ENCODE data around the gene UGT1A1.

The UGT1A1 gene

DNA sequence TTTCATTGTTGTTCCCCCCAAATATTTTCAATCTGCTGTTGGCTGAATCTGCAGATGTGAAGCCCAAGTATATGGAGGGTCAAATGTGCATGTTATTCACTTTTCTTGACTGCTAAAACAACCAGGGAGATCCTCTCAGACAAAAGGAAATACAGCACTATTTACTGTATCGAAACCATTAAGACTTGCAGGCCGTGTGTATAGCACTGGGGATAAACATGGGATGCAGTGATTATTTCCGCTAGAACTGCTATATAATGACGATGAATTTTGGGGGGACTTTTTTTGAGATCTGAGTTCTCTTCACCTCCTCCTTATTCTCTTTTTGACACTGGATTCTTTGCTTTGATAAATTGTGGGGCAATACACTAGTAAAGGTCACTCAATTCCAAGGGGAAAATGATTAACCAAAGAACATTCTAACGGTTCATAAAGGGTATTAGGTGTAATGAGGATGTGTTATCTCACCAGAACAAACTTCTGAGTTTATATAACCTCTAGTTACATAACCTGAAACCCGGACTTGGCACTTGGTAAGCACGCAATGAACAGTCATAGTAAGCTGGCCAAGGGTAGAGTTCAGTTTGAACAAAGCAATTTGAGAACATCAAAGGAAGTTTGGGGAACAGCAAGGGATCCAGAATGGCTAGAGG is 3.5 kb upstream of the UGT1A1 start:
- H3K27ac ChIP-seq, result no peak overlapping the region
- DNase-seq (ENCODE audit: low read depth, low spot score), result no peak

DNA sequence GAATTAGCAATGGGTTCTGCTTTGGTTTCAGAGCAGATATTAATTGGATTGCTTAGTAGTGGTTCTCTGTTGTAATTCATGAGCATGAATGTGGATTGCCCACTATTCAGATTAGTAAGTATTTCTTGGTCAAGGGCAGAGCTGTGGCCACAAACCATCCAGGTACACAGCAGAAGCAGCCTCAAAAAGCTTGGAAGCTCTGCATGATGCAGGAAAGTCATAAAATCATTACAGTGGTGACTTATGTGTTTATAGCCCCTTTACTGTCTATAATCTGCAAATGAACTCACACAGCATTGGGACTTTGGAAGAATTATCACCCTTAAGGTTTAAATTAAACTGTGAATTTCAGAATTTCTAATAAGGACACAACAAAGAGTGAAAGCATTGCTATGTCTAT is 1.9 kb upstream of the UGT1A1 start:
- DNase-seq (ENCODE audit: low read depth, low spot score), result no peak
- H3K27ac ChIP-seq, result no peak overlapping the region

DNA sequence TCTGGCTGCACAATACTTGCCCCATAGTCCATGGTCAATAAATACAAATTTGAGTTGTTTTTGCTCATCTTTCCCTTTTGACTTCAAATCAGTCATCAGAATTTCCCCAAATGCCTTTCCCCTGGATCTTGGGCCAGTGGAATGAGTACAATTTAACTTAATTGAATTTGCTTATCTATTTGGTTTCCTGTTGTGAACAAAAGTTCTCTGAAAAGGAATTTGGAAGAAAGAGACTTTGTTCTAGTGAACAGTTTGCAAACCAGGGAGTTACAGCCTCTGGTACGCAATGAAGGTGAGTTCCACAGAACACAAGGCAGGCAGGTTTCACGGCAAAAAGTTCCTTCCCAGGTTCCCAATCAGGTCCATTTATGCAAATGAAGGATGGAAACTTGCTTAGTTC is 1.2 kb upstream of the UGT1A1 start:
- no peak for DNase-seq (ENCODE audit: low read depth, low spot score)
- no peak overlapping the region for H3K27ac ChIP-seq

DNA sequence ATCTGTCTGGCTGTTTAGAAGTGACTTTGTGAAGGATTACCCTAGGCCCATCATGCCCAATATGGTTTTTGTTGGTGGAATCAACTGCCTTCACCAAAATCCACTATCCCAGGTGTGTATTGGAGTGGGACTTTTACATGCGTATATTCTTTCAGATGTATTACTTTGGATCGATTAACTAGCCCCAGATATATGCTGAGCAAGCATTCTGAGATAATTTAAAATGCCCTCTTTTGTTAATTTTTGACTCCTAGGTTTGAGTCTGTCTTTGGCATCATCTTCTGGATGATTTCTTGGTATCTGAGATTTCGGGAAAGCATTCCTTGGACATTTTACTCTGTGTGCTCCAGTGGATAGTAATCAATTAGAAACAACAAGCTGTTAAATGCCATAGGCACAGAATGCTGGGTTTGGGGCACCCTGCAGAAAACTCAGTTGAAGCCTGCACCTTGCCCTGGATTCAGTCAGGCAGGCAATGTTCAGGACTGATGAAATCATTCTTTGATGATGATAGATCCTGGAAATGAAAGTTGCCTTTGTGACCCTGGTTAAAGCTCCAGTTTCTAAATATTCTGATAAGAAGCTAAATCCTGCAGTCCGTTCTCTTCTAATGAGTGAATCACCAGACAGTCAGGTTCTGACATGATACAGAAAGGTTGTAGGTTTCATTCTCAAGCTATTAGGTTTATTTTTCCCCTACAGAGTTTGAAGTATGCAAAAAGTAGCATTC is 1.1 kb downstream of the UGT1A1 start:
- no peak overlapping the region for H3K27ac ChIP-seq
- DNase-seq (ENCODE audit: low read depth, low spot score), result peak; percentile 24

DNA sequence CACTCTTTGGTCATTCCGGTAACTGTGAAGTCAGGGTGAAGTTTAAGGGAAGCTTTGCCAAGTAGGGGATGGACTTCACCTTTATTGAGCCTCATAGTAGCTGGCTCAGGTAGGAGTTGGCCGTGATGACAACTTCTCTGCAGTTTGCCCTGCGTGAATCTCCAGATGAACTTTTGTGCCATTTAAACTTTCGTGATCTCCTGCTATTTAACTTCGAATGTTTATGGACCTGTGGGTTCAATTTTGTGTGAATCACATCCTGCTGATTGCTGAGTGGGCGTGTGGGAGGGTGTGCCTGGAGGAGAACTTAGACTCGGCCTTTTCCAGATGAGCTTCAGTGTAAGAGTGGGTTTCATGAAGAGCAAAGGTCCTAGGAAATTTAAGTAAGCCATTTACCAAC is 4.2 kb downstream of the UGT1A1 start:
- peak; percentile 1 for DNase-seq (ENCODE audit: low read depth, low spot score)
- no peak overlapping the region for H3K27ac ChIP-seq

DNA sequence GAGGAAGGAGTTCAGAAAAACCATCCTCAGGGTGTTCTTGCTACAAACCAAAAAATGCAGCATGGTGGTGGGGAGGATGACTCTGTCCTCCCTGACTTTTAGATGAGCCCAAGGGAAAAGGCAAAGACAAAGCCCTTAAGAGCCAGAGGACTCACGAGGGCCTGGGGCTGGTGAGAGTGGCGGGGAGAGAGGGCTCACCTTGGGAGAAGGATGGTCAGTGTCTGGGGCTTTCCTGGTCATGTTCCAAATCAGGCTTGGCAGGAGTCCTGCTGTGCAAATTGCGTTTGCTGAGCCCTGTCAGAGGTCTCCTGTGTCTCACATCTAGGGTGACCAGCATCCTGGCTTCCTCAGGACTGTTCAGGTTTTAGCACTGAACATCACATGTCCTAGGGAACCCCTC is 4.7 kb downstream of the UGT1A1 start:
- no peak for DNase-seq (ENCODE audit: low read depth, low spot score)
- H3K27ac ChIP-seq, result no peak overlapping the region

DNA sequence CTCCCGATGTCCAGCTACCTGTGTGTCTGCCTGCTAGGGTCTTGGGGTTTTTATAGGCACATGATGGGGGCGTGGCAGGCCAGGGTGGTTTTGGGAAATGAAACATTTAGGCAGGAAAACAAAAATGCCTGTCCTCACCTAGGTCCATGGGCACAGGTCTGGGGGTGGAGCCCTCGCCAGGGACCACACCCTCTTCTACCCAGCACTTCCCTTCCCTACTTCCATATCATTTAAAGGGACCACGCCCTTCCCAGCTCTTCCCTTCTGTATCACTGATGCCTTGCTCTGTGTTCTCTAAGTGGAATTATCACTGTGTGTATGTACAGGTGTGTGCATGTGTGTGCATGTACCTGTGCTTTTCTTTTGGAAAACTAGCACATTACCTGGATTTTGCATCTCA is 6.3 kb downstream of the UGT1A1 start:
- no peak for DNase-seq (ENCODE audit: low read depth, low spot score)
- no peak overlapping the region for H3K27ac ChIP-seq

DNA sequence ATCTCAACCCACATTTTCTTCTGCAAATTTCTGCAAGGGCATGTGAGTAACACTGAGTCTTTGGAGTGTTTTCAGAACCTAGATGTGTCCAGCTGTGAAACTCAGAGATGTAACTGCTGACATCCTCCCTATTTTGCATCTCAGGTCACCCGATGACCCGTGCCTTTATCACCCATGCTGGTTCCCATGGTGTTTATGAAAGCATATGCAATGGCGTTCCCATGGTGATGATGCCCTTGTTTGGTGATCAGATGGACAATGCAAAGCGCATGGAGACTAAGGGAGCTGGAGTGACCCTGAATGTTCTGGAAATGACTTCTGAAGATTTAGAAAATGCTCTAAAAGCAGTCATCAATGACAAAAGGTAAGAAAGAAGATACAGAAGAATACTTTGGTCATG is 8.0 kb downstream of the UGT1A1 start:
- H3K27ac ChIP-seq, result no peak overlapping the region
- DNase-seq (ENCODE audit: low read depth, low spot score), result no peak

DNA sequence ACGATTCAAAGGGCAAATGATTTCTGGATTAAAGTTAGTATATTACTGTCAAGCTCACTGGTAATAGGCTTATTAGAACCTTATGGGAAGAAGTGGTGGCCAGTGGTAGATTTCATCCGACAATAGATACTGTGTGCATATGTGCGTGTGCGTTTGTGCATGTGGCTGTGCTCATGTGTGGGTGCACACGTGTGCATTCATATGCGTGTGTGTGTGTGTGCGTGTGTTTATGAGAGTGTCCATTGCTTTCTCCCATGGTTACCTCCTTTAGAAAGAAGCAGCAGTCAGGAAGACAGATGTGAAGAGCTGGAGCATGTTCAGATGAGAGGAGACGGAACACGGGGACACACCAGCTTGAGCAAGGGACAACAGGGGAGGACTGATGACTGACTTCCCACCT is 9.2 kb downstream of the UGT1A1 start:
- H3K27ac ChIP-seq, result no peak overlapping the region
- DNase-seq (ENCODE audit: low read depth, low spot score), result no peak

DNA sequence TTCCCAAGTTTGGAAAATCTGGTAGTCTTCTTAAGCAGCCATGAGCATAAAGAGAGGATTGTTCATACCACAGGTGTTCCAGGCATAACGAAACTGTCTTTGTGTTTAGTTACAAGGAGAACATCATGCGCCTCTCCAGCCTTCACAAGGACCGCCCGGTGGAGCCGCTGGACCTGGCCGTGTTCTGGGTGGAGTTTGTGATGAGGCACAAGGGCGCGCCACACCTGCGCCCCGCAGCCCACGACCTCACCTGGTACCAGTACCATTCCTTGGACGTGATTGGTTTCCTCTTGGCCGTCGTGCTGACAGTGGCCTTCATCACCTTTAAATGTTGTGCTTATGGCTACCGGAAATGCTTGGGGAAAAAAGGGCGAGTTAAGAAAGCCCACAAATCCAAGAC is 12.1 kb downstream of the UGT1A1 start:
- no peak overlapping the region for H3K27ac ChIP-seq
- DNase-seq (ENCODE audit: low read depth, low spot score), result no peak

DNA sequence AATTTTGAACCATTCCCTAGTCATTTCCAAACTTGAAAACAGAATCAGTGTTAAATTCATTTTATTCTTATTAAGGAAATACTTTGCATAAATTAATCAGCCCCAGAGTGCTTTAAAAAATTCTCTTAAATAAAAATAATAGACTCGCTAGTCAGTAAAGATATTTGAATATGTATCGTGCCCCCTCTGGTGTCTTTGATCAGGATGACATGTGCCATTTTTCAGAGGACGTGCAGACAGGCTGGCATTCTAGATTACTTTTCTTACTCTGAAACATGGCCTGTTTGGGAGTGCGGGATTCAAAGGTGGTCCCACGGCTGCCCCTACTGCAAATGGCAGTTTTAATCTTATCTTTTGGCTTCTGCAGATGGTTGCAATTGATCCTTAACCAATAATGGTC is 12.5 kb downstream of the UGT1A1 start:
- DNase-seq (ENCODE audit: low read depth, low spot score), result no peak

DNA sequence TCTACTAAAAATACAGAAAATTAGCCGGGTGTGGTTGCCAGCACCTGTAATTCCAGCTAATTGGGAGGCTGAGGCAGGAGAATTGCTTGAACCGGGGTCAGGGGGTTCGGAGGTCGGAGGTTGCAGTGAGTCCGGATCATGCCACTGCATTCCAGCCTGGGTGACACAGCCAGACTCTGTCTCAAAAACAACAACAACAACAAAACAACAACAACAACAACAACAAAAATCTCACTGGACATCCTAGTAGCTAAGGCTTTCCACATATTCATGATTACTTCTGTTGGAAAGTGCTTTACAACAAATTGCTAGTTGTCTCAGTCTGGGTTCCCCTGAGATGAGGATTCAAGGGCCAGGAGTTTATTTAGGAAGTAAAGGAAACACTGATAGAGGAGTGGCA is 13.8 kb downstream of the UGT1A1 start:
- no peak for DNase-seq (ENCODE audit: low read depth, low spot score)

More for the DNA sequence above, 12.5 kb downstream of the UGT1A1 start:
- no peak overlapping the region for H3K27ac ChIP-seq

DNA sequence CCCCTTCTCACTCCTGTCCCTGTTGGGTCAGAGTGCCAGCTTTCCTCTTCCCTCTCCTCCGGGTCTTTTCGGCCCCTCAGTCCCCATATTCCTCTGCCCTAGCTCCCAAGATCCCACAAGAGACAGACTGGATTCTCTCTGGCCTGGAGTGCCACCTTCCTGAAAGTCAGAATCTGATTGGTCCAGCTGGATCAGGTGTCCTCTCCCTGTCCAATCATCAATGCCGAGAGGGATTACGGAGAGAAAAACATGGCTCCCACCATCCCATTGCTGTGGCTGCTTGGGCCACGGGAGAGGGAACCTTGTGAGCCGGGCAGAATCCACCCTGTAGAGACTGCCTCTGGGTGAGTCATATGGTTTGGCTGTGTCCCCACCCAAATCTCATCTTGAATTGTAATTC is 15.3 kb downstream of the UGT1A1 start:
- H3K27ac ChIP-seq, result no peak overlapping the region
- DNase-seq (ENCODE audit: low read depth, low spot score), result no peak

More for the DNA sequence above, 13.8 kb downstream of the UGT1A1 start:
- no peak overlapping the region for H3K27ac ChIP-seq

DNA sequence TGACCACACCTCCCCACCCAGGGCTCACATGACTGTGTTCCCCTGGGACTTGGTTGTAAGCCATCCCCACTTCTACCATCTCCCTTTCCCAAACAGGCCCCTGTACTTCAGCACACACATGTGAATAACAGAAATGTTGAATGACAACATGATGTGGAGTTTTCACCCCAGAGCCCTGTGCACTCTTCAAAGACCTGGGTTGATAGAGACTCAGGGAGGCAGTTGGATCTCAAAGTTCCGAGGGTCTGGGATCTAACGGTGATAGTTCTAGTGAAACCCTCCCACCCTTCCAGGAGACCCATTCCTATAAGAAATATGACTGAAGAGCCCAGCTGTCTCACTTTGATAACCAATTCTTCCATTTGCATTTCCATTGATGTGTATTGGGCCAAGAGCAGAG is 18.0 kb downstream of the UGT1A1 start, which contains the start of gene MROH2A:
TSS of gene MROH2A (plus strand) at position 301 of the 400 bp plus-strand sequence. CDS start 1,029 bp downstream, outside the sequence.
- H3K27ac ChIP-seq, result no peak within 1 kb of the TSS
- no peak for DNase-seq (ENCODE audit: low read depth, low spot score)

DNA sequence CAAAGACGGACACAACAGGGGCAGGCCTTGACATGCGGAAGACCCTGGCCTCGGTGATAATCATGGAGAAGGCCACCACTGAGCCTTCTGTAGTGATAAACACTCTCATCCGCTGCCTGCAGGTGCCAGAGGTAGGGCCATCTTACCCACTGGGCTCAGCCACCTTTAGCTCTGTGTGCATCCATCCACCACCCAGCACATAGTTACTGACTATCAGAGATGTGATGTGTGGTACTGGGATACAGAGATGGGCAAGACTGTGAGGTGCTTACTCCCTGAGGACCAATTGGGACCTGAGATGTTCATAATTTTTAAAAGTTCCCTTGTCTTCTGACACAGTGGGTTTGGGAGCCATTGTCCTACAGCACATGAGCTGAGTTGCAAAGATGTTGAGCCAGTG is 19.7 kb downstream of the UGT1A1 start:
- no peak overlapping the region for H3K27ac ChIP-seq
- DNase-seq (ENCODE audit: low read depth, low spot score), result no peak

DNA sequence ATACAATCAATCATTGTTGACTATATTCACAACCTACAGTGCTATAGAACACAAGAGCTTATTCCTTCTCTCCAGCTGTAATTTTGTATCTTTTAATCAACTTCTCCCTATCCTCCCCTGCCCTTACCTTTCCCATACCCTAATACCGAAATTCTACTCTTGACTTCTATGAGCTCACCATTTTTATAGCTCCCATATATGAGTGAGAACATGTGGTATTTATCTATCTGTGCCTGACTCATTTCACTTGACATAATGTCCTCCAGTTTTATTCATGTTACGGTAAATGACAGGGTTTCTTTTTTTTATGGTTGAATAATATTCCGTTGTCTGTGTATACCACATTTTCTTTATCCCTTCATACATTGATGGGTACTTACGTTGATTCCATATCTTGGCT is 20.7 kb downstream of the UGT1A1 start:
- DNase-seq (ENCODE audit: low read depth, low spot score), result no peak
- no peak overlapping the region for H3K27ac ChIP-seq

DNA sequence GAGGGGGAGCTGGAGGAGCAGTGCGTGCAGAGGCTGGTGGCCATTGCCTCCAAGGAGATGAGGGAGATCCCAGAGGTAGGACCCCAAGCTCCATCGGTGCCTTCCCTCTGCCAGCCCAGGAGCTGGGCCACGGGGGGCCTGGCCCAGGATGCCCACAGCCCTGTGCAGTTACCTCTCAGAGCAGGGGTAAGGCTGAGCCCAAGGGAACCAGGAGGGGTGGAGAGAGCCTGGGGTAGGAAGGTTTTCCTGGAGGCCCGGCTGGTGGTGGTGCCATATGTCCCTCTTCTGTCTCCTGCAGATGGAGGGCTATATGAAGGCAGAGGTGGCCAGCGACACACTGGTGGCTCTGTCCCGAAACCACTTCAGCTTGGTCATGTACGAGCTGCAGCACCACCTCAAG is 29.5 kb downstream of the UGT1A1 start:
- DNase-seq (ENCODE audit: low read depth, low spot score), result no peak
- H3K27ac ChIP-seq, result no peak overlapping the region

DNA sequence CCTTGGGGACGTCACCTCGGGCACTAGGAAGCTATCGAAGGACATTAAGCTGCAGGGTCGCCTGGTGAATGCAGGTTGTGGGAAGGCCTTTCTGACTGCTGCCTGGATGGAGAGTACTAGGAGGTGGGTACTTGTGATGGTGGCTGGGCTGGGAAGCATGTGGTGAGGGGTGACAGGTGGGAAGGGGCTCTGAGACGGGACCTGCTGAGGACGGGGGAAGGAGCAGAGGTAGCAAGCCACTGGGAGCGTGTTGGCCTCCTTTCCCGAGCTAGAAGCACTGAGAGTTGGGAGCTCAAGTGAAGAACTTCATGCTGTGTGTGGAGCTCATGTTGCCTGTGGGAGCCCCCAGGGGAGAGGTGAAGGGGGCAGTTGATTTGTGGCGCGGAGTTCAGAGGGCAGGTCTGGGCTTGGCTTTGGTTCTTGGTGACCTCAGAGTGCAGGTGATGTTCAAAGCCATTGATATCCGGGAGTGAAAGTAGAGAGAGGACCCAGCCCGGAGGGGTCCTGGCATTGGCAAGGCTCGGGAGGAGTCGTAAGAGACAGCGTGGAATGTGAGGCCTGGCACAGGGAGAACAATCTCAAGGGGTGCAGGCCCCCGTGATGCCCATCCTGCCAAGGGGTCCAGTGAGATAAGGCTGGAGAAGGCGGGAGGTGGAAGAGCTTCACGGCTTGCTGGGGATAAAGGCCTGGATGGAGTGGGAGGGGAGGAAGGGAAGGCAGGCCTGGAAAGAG is 31.2 kb downstream of the UGT1A1 start:
- no peak overlapping the region for H3K27ac ChIP-seq
- no peak for DNase-seq (ENCODE audit: low read depth, low spot score)

DNA sequence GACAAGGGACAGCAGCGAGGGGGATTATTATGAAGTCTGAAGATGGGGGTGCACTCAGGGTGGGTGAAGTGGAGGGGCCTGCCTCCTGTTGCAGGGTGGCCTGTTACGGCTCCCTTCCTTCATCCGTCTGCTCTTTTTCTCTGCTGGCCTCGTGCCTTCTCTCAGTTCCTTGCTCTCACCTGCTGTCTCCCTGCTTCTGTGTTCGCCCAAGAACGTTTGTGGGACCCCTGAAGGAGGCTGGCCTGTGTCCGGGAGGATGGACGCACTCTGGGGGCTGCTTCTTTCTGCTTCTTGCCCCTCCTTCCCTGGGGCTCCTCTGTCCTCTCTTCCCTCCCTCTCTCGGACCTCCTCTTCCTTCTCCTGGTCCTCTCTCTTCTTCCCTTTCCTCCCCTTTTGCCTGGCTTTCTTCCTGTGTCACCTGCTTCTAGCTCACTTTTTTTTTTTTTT is 31.8 kb downstream of the UGT1A1 start:
- H3K27ac ChIP-seq, result no peak overlapping the region
- DNase-seq (ENCODE audit: low read depth, low spot score), result no peak

DNA sequence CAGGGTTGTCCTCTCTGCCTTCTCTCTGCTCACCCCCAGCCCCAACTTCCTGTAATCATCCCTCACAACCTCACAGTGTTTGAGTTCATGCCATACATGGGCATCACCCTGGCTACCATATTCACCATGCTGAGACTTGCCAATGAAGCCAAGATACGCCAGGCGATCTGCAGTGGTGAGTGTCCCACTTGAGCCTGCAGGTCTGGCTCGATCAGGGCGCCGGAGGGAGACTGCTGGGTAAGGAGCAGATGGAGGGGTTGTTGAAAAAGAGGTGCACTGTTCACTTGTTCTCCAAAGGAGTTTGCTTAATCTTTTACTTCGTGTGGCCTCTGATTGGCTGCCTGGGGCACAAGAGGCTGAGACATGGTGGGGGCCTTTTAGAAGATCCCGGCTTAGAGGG is 32.6 kb downstream of the UGT1A1 start:
- no peak for DNase-seq (ENCODE audit: low read depth, low spot score)
- H3K27ac ChIP-seq, result no peak overlapping the region

DNA sequence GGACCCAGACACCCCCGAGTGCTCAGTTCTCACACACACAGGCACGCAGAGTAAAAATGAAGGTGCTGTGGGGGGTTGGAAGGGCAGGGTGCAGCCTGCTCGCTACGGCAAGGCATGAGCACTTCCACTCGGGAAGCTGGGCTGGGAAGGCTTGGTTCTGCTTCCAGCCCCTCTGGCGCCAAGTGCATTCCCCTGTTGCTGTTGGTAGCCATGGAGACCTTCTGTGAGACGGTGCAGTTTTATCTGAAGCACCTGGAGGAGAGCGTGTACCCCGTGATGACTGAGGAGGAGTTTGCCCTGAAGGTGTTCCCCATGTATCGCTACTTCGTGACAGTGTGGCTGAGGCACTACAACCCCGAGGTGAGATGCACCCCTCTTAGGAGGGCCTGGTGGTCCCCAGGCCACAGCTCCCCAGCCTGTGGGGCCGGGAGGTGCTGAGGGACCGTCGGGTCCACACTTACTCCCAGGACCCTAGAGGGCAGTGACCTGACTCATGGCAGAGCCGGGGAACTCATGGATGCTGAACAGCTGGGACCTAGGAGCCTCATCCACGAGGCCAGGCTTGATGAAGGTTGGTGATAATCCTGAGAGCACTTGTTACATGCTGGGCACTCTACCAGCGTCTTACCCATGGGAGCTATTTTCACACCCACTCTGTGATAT is 33.5 kb downstream of the UGT1A1 start:
- H3K27ac ChIP-seq, result no peak overlapping the region
- DNase-seq (ENCODE audit: low read depth, low spot score), result no peak
